Psoas muscle (tissue), 8 donors: ENCODE data around the gene JADE1. TPM values are rescaled to one million over a fixed set of nuclear protein-coding genes. Genes with fewer than 3 reads are reported as not detected.

Experiments used
- ATAC-seq, 4 donors: fragments of 200-7000 bp; cut with Tn5 transposase; one replicate each; pipeline ENCODE4 v1.9.1; 2020; ENCODE audit warnings: moderate library complexity in 3 of 4, mild to moderate bottlenecking in 2 of 4
- DNase-seq, 2 donors: peaks; one replicate each; pipeline ENCODE4 v3.0.0-alpha.2; 2020
- H3K27ac ChIP-seq: fragments of 200-600 bp; one replicate; pipeline ENCODE4 v1.8.0; 2022
- H3K27me3 ChIP-seq, 3 donors: fragments of 200-600 bp in 1 of 3; one replicate each; pipeline versions ENCODE4 v1.6.1 to v1.8.0; 2013 to 2022; ENCODE audit warnings: low read length in 2 of 3, mild to moderate bottlenecking in 2 of 3, moderate library complexity in 1 of 3; ENCODE audit not compliant: insufficient read depth in 3 of 3
- H3K36me3 ChIP-seq, 2 donors: fragments of 200-600 bp in 1 of 2; one replicate each; pipeline versions ENCODE4 v1.6.1 to v1.8.0; 2013 to 2022; ENCODE audit warnings: low read depth in 1 of 2, mild to moderate bottlenecking in 1 of 2, moderate library complexity in 1 of 2; ENCODE audit not compliant: insufficient read depth in 1 of 2
- H3K4me1 ChIP-seq: fragments of 200-600 bp; one replicate; pipeline ENCODE4 v1.8.0; 2022
- H3K4me3 ChIP-seq: fragments of 200-600 bp; one replicate; pipeline ENCODE4 v1.8.0; 2022; ENCODE audit warnings: mild to moderate bottlenecking
- H3K9me3 ChIP-seq: fragments of 200-600 bp; one replicate; pipeline ENCODE4 v1.8.0; 2022
- CTCF ChIP-seq: fragments of 200-600 bp; IDR thresholded peaks from one replicate; pipeline ENCODE4 v1.8.0; 2022; ENCODE audit warnings: antibody characterized with exemption
- WGBS, 3 donors: extraction: QIAGEN DNeasy Blood & Tissue Kit; methylation state at CpG; one replicate each; pipeline versions ENCODE4 v1.1.6 to v1.1.7; 2013; 5-methylcytosine and 5-hydroxymethylcytosine counted together
- intact Hi-C, 2 donors: fragments of 100-400 bp; cut with DNase I; formaldehyde crosslinking; loops; one replicate each; pipeline versions ENCODE4 v1.11.0 to v1.14.2; 2022
- polyA plus RNA-seq, 3 donors: library from polyadenylated mRNA; stranded (reverse); fragments of 200-250 nt; gene quantifications; one replicate each; pipeline ENCODE4 v1.2.3, GENCODE V29; 2013
- total RNA-seq, 4 donors: library from RNA; stranded (reverse); fragmentation: NEBNext Ultra II Directional in 2 of 4; extraction: Animal tissue kit (Norgen Biotek cat#: 25700) in 2 of 4; gene quantifications; one replicate each; pipeline versions ENCODE4 v1.2.1 to v1.2.4, GENCODE V29; 2021 to 2023
- donor health status: healthy with polysubstance abuse.
- donor health status: DM: no; HTN: no; CAD: no; lungs with moderate emphysema.
- donor health status: Bipolar disorder and iron deficiency.
- donor health status: healthy.
- donor health status: DM: yes; HTN: yes; CAD: no.
- donor health status: DM: no; HTN: no; CAD: no.
- donor health status: DM: no; HTN: no; CAD: no.
- donor health status: DM: yes; HTN: yes; CAD: no.

The JADE1 gene
- total and polyA plus RNA-seq, 7 donors, result 5.8 to 21.4 (median 16.8) TPM

GRCh38 chr4:128835498-128836222, 26.2 kb downstream of the JADE1 start:
- peaks cover 5 to 22% of the 10 kb centered on the region in 2 donors for H3K36me3 ChIP-seq
- no peak overlapping the region for H3K4me3 ChIP-seq
- intact Hi-C loops, result no loop called here
- H3K27me3 ChIP-seq, result no peaks in the 10 kb centered on the region
- H3K27ac ChIP-seq, result peak overlapping the region; percentile 64
- peaks cover 79% of the 10 kb centered on the region for H3K4me1 ChIP-seq
- WGBS, 3 donors, result 24 to 39% (median 30%) methylated on average over 8 of the region's 8 CpGs
- ATAC-seq, result peak; percentile 91 to 97 (median 96)
- no peaks in the 10 kb centered on the region for H3K9me3 ChIP-seq
- TF ChIP-seq CTCF, result no peak
- DNase-seq, result peak; percentile 65 to 86

- intact Hi-C loops, result no loop called here
- H3K4me3 ChIP-seq, result no peak overlapping the region
- WGBS, 3 donors, result 86 to 98% (median 91%) methylated on average over 2 of the region's 2 CpGs
Observed at GRCh38 chr4:128837198-128837597, 27.7 kb downstream of the JADE1 start.

GRCh38 chr4:128837679-128838078, 28.2 kb downstream of the JADE1 start:
- Histone ChIP-seq H3K9me3 (no peaks in the 10 kb centered on the region), H3K4me3 (no peak overlapping the region), H3K36me3 (peaks cover 4 to 16% of the 10 kb centered on the region in 2 donors), H3K27me3 (no peaks in the 10 kb centered on the region), H3K4me1 (peaks cover 81% of the 10 kb centered on the region), H3K27ac (peak overlapping the region; percentile 4)
- WGBS, 3 donors, result 71 to 95% (median 88%) methylated on average over 3 of the region's 3 CpGs
- intact Hi-C loops, result no loop called here
- no peak for ATAC-seq
- no peak for DNase-seq
- no peak for TF ChIP-seq CTCF

More at GRCh38 chr4:128837198-128837597, 27.7 kb downstream of the JADE1 start:
- no peaks in the 10 kb centered on the region for H3K9me3 ChIP-seq
- peaks cover 5 to 19% of the 10 kb centered on the region in 2 donors for H3K36me3 ChIP-seq
- DNase-seq, result no peak
- peaks cover 83% of the 10 kb centered on the region for H3K4me1 ChIP-seq
- H3K27ac ChIP-seq, result peak overlapping the region; percentile 48
- TF ChIP-seq CTCF, result no peak
- no peak for ATAC-seq
- H3K27me3 ChIP-seq, result no peaks in the 10 kb centered on the region

GRCh38 chr4:128840711-128841318, 31.3 kb downstream of the JADE1 start:
- WGBS, 3 donors, result 63 to 84% (median 71%) methylated on average over 2 of the region's 2 CpGs
- TF ChIP-seq CTCF, result no peak
- peaks cover 83% of the 10 kb centered on the region for H3K4me1 ChIP-seq
- peaks cover 0 to 26% of the 10 kb centered on the region in 2 donors for H3K36me3 ChIP-seq
- no peaks in the 10 kb centered on the region for H3K27me3 ChIP-seq
- no peak overlapping the region for H3K27ac ChIP-seq
- no peaks in the 10 kb centered on the region for H3K9me3 ChIP-seq
- ATAC-seq, result no peak
- intact Hi-C loops, result no loop called here
- no peak overlapping the region for H3K4me3 ChIP-seq
- no peak for DNase-seq
